Suprapubic skin (tissue), 4 donors: Measurements from ENCODE around the gene ACOX3. TPM values are rescaled to one million over a fixed set of nuclear protein-coding genes. Genes with fewer than 3 reads are reported as not detected.

Experiments used
- DNase-seq, 2 donors: peaks; one replicate each; pipeline ENCODE4 v3.0.0-alpha.2; 2019; ENCODE audit warnings: low spot score in 2 of 2
- H3K27ac ChIP-seq: fragments of 200-600 bp; sonication (generic); one replicate; pipeline ENCODE4 v1.5.1; 2019
- H3K27me3 ChIP-seq: fragments of 200-600 bp; sonication (generic); one replicate; pipeline ENCODE4 v1.5.1; 2019
- H3K36me3 ChIP-seq: fragments of 200-600 bp; sonication (generic); one replicate; pipeline ENCODE4 v1.5.1; 2019
- H3K4me1 ChIP-seq: fragments of 200-600 bp; sonication (generic); one replicate; pipeline ENCODE4 v1.5.1; 2019
- H3K4me3 ChIP-seq: fragments of 200-600 bp; sonication (generic); one replicate; pipeline ENCODE4 v1.5.1; 2019; ENCODE audit warnings: mild to moderate bottlenecking
- H3K9me3 ChIP-seq: fragments of 200-600 bp; sonication (generic); one replicate; pipeline ENCODE4 v1.5.1; 2019
- EP300 ChIP-seq: sonication (generic); formaldehyde crosslinking; IDR thresholded peaks from one replicate; pipeline ENCODE4 v1.6.1; 2017; ENCODE audit warnings: antibody characterized with exemption
- POLR2A ChIP-seq, 2 donors: fragments of 450-650 bp; IDR thresholded peaks; one replicate each; pipeline ENCODE4 v1.6.1; 2017; ENCODE audit warnings: antibody characterized with exemption in 2 of 2, mild to moderate bottlenecking in 2 of 2, moderate library complexity in 2 of 2
- POLR2AphosphoS5 ChIP-seq, 3 donors: sonication (generic); formaldehyde crosslinking; IDR thresholded peaks; one replicate each; pipeline ENCODE4 v1.6.1; 2017; ENCODE audit warnings: antibody characterized with exemption in 3 of 3
- WGBS: methylation state at CpG from one replicate; pipeline ENCODE4 v1.1.5; 2018; 5-methylcytosine and 5-hydroxymethylcytosine counted together
- total RNA-seq, 4 donors: library from RNA; depleted of rRNA; stranded (reverse); fragments of >200 nt; gene quantifications; one replicate each; pipeline ENCODE4 v1.1.0, GENCODE V29; 2016
- TF ChIP-seq, protein P1 (sequence below), 2 donors: fragments of 200-600 bp in 1 of 2; fragments of 450-650 bp in 1 of 2; sonication (generic) in 1 of 2; IDR thresholded peaks; one replicate each; pipeline ENCODE4 v1.5.1; 2016 to 2019; ENCODE audit warnings: antibody characterized with exemption in 2 of 2, mild to moderate bottlenecking in 1 of 2, moderate library complexity in 1 of 2

ACOX3 gene
- total RNA-seq, 4 donors from 2014 or later, result 33.9 to 73.5 (median 54.3) TPM

DNA sequence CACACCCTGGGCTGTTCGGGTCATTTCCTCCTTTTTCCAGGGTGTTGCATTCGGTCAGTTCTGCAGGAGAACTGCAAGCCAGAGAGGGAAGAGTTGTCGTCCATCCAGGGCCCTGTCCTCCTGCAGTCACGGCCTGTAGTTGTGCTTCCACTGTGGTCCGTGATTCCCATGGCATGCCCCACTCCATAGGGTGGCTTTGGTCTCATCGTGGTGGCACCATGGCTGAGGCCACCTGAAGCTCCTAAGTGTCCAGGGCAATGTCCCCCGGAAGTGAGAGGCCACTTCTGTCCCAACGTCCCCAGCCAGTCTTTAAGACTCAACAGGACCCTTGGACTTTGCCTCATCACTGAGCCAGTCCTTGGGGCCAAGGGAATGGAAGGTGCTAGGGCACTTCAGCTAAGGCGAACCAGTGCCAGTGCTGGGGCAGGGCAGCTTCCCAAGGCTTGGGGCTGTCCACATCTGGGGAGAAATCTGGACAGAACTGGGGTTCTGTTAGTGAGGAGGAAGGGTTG, 87.3 kb downstream of the ACOX3 start:
- no peaks in the 10 kb centered on the region for H3K27me3 ChIP-seq
- TF ChIP-seq, protein P1, sequence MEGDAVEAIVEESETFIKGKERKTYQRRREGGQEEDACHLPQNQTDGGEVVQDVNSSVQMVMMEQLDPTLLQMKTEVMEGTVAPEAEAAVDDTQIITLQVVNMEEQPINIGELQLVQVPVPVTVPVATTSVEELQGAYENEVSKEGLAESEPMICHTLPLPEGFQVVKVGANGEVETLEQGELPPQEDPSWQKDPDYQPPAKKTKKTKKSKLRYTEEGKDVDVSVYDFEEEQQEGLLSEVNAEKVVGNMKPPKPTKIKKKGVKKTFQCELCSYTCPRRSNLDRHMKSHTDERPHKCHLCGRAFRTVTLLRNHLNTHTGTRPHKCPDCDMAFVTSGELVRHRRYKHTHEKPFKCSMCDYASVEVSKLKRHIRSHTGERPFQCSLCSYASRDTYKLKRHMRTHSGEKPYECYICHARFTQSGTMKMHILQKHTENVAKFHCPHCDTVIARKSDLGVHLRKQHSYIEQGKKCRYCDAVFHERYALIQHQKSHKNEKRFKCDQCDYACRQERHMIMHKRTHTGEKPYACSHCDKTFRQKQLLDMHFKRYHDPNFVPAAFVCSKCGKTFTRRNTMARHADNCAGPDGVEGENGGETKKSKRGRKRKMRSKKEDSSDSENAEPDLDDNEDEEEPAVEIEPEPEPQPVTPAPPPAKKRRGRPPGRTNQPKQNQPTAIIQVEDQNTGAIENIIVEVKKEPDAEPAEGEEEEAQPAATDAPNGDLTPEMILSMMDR (IDR thresholded peaks at IDR 0.05), result no peak
- TF ChIP-seq EP300, result no peak
- no peak for TF ChIP-seq POLR2AphosphoS5 (IDR thresholded peaks at IDR 0.05)
- TF ChIP-seq POLR2A (IDR thresholded peaks at IDR 0.05), result no peak
- H3K36me3 ChIP-seq, result no peaks in the 10 kb centered on the region
- no peak overlapping the region for H3K27ac ChIP-seq
- no peak overlapping the region for H3K4me3 ChIP-seq
- H3K4me1 ChIP-seq, result peaks cover 13% of the 10 kb centered on the region
- DNase-seq, result peak; percentile 39 to 52
- 100% methylated on average over 6 of the region's 9 CpGs for WGBS
- H3K9me3 ChIP-seq, result no peaks in the 10 kb centered on the region

DNA sequence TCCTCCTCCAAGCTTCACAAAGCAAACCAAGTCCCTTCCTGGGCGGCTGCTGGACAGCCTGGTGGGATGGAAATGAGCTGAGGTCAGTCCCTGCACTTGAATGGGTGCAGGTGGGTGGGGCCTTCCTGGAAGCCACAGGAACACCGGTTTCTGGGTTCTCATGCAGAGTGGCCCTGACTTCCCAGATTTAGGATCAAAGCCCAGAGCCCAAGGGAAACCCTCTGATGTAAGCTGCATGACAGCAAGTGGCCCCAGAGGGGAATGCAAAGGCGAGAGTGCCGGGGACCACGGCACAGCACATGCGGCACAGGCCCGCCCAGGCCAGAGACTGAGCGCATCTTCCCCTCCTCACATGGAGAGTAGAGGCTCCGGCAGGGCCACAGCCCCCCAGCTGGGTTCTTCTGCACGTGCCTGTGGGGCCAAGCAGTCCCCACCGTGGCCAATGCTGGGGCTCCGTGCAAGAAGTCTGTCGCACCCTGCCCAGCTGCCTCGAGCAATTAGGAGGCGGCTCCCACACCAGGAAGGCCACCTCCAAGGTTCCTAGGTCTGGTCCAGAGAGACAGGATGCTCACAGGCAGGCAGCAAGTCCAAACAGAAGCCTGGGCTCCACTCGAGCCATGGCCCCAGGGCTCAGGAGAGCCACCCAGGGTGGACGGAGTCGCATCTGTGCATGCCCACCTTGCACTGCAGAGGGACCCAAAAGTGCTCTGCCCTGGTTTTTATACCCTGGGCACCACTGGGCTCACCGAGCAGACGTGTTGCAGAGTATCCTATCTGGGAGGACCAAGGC, 88.0 kb downstream of the ACOX3 start:
- TF ChIP-seq POLR2AphosphoS5 (IDR thresholded peaks at IDR 0.05), result no peak
- TF ChIP-seq, protein P1 (IDR thresholded peaks at IDR 0.05), result no peak
- TF ChIP-seq POLR2A (IDR thresholded peaks at IDR 0.05), result no peak
- TF ChIP-seq EP300, result no peak
- Histone ChIP-seq H3K27ac (no peak overlapping the region), H3K9me3 (no peaks in the 10 kb centered on the region), H3K36me3 (no peaks in the 10 kb centered on the region), H3K4me1 (peaks cover 13% of the 10 kb centered on the region), H3K27me3 (no peaks in the 10 kb centered on the region), H3K4me3 (no peak overlapping the region)
- peak; percentile 44 to 76 for DNase-seq
- WGBS, result 60% methylated on average over 10 of the region's 20 CpGs

DNA sequence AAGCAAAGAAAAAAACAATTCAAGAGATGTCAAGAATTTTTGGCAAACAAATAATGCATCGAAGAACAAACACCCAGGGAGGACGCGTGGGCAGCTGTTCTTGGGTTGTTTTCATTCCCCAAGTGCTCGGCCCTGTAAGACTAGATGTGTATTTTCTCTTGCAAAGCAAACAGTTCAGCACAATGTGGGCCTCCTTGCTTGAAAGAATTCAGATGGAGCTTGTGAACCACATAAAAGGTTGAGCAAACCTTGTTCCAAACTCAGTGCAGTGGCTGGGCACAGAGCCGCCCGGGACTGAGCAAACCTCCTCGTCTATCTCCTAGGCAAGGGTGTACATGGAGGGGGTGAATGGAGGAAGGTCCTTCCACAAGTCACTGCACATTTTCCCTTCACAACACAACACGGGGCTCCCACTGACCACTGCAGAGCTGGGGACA, 88.6 kb downstream of the ACOX3 start:
- peaks cover 13% of the 10 kb centered on the region for H3K4me1 ChIP-seq
- peak; percentile 47 to 74 for DNase-seq
- TF ChIP-seq POLR2A (IDR thresholded peaks at IDR 0.05), result no peak
- no peak for TF ChIP-seq EP300
- TF ChIP-seq POLR2AphosphoS5 (IDR thresholded peaks at IDR 0.05), result no peak
- TF ChIP-seq, protein P1 (IDR thresholded peaks at IDR 0.05), result no peak
- no peaks in the 10 kb centered on the region for H3K27me3 ChIP-seq
- no peaks in the 10 kb centered on the region for H3K36me3 ChIP-seq
- no peak overlapping the region for H3K27ac ChIP-seq
- no peak overlapping the region for H3K4me3 ChIP-seq
- no peaks in the 10 kb centered on the region for H3K9me3 ChIP-seq
- WGBS, result 48% methylated on average over 7 of the region's 8 CpGs

DNA sequence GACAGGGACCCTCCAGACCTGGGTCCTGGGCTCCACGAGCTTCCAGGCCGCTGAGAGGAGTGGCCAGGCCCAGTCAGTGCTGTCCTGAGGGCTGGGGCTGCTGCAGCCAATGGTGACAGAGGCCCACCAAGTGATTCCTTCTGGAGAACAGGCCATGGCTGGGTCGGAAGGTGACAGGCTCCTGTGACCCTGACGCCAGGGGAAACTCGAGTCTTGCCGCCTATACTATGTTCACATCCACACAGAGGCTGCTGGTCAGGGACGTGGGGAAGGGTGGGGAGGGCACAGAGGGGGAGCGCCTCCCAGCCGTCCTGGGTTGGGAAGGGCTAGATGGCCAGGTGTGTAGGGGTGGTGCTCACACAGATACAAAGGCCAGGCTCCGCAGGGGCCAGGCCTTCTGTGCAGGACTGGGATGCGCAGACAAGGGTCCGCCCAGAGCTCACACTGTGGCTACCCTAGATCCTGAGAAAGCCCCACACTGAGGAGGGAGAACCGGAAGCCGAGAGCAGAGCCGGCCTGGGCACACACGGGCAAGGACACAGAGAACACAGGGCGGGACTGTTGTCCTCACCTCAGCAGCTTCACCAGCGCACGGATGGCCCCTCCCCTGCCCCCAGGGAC, 89.6 kb downstream of the ACOX3 start:
- Histone ChIP-seq H3K9me3 (no peaks in the 10 kb centered on the region), H3K27me3 (peaks cover 4% of the 10 kb centered on the region), H3K4me3 (no peak overlapping the region), H3K27ac (no peak overlapping the region), H3K4me1 (peaks cover 13% of the 10 kb centered on the region), H3K36me3 (no peaks in the 10 kb centered on the region)
- TF ChIP-seq POLR2AphosphoS5 (IDR thresholded peaks at IDR 0.05), result no peak
- TF ChIP-seq, protein P1 (IDR thresholded peaks at IDR 0.05), result no peak
- no peak for TF ChIP-seq POLR2A (IDR thresholded peaks at IDR 0.05)
- TF ChIP-seq EP300, result no peak
- 87% methylated on average over 18 of the region's 19 CpGs for WGBS
- peak; percentile 45 to 72 for DNase-seq

DNA sequence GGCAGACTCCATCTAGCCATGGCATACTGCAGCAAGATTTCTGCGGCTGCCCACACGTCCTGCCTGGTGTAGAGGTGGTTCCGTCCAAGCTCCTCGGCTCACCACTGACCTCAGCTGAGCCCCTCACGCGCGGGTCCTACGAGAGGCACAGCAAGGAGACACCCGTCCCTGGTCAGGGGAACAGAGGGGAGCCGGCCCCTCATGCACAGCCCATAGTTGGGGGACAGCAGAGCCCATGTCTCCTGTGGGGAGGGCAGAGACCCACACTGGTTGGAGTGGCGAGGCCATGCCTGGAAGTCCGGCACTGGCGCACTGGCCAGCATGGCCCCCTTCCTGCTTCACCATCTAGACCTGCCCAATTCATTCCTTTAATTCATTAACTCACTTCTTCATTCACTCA, 90.2 kb downstream of the ACOX3 start:
- WGBS, result 93% methylated on average over 13 of the region's 13 CpGs
- Histone ChIP-seq H3K27ac (no peak overlapping the region), H3K4me3 (no peak overlapping the region), H3K36me3 (no peaks in the 10 kb centered on the region), H3K27me3 (peaks cover 4% of the 10 kb centered on the region), H3K9me3 (no peaks in the 10 kb centered on the region), H3K4me1 (peaks cover 13% of the 10 kb centered on the region)
- peak; percentile 48 to 65 for DNase-seq
- TF ChIP-seq POLR2A (IDR thresholded peaks at IDR 0.05), result no peak
